NK-92 treated with Interleukin-12 subunit alpha and Interleukin-12 subunit beta, amount 100 ng/mL, for 24 hours (cell line): Measurements from ENCODE around the gene TBC1D16.
"Not testable (repeated sequence)": the region's sequence is repeated elsewhere in the genome, so short reads cannot be mapped to it uniquely, and the experiment has no call there.

Source experiments
- DNase-seq: peaks from one replicate; lab custom pipeline; 2025; lab: John Stamatoyannopoulos, UW

Gene TBC1D16

GRCh38 chr17:80002690-80003490 is 32.8 kb downstream of the TBC1D16 start:
- no peak for DNase-seq

DNA sequence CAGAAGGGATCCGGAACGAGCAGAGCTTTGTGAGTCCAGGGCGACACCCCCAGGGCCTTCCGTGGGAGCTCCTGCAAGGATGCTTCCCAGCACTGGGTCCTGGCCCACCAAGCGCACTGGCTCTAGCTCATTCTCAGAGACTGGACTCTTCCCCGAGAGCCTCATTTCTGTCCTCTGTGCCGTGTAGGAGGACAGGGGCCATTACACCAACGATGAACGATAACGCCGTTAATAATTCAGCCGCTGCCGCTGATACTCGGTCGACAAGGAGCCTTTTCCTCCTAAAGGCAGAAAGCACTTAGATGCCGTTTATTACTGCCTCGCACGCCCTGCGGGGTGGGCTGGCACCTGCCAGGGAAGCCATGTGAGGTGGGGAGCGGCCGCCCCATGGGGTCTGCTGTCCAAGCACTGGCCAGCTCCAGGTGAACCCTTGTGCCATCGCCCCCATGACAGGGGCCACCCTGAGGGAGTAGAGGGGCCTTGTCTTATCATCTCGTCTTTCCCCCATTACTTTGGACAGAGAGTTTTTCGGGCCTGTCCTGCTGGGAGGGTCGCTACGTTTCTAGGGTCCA is 33.5 kb downstream of the TBC1D16 start:
- no peak for DNase-seq

GRCh38 chr17:80000981-80001775 is 34.5 kb downstream of the TBC1D16 start:
- no peak for DNase-seq

DNA sequence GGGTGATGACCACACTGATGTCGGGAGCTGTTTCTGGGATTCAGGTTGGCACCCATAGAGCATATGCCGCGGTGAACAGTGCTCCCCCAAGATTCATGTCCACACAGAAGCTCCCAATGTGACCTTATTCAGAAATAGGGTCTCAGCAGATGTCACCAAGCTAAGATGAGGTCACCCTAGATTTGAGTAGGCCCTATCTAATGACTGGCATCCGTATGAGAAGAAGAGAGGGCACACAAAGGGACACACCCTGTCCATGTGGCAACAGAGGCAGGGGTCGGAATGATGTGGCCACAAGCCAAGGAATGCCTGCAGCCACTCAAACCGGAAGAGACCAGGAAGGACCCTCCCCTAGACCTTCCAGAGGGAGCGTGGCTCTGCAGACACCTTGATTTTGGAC is 35.5 kb downstream of the TBC1D16 start:
- DNase-seq = no peak

DNA sequence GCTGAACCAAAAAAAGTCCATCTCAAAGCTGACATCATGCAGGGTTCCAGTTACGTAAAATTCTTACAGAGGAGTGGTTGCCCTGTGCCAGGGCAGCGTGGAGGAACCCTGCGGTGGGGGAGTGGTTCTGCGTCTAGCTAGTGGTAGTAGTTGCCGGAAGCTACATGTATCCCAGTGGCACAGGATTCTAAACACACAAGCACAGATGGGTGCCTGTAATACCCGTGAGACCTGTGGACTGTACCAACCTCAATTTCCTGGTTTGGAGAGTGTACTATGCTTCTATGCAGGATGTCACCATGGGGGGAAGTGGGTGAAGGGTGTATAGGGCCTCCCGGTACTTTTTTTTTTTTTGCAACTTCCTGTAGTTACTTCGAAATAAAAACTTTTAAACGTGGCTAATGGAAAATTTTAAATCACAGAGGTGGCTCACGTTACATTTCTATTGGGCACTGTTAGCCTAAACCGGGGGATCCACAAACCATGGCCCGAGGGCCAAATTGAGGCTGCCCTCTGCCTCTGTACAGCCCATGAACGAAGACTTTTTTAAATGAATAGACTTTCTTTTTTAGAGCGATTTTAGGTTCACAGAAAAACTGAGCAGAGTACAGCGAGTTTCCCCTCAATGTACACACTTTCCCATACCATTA is 38.5 kb downstream of the TBC1D16 start:
- DNase-seq = peak; percentile 73

DNA sequence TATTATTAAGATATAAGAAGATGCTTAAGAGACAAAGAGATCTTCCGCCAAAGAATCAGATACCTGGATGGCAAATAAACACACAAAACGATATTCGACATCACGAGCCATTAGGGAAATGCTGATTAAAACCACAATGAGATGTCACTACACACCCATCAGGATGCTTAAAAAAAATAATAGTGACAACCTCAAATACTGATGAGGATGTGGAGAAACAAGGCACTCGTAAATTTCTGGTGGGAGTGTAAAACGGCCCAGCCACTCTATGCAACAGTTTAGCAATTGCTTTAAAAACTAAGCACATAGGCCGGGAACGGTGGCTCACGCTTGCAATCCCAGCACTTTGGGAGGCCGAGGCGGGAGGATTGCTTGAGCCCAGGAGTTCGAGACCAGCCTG is 39.4 kb downstream of the TBC1D16 start:
- no peak for DNase-seq

GRCh38 chr17:79995696-79996095 is 40.0 kb downstream of the TBC1D16 start:
- DNase-seq = no peak

GRCh38 chr17:79994602-79995001 is 41.1 kb downstream of the TBC1D16 start:
- no peak for DNase-seq

GRCh38 chr17:79994228-79994569 is 41.5 kb downstream of the TBC1D16 start:
- DNase-seq = not testable (repeated sequence)

GRCh38 chr17:79993390-79994227 is 42.1 kb downstream of the TBC1D16 start:
- DNase-seq = peak; percentile 40

GRCh38 chr17:79992649-79993389 is 42.9 kb downstream of the TBC1D16 start:
- no peak for DNase-seq

DNA sequence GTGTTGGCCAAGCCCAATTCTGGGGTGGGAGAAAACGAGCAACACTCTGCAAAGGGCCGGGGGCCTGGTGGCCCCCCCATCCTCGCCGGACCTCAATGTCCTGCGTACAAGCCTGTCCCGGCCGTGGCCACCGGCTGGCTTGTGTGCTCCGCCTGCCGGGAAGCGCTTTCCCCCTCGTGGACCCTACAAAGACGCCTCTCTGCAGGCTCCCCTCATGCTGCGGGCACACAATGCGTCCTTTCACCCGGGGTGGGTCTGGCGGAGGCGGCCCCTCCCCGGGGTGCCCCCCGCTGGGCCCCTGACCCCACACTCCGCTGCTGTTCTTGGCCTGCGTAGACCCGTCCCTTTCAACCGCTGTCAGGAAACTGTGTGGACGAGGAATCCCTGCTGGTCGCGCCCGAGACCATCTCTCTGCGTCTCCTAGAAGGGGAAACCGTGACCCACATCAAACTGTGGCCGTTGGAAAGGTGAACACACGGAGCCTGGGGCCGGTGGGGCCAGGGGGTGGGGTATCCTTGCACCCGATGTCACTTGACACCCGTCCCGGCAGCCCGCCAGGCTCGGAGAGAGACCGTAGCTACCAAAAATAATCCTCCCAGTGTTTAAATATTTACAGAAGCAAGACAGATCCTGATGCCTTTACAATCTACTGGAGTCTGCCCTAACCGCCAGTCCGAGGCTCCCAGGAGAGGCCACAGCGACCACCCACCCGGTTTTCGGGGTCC is 43.6 kb downstream of the TBC1D16 start:
- DNase-seq = no peak

- no peak for DNase-seq
Measured at GRCh38 chr17:79991140-79991923, 44.3 kb downstream of the TBC1D16 start.

- no peak for DNase-seq
Measured at GRCh38 chr17:79990704-79991103, 45.0 kb downstream of the TBC1D16 start.

DNA sequence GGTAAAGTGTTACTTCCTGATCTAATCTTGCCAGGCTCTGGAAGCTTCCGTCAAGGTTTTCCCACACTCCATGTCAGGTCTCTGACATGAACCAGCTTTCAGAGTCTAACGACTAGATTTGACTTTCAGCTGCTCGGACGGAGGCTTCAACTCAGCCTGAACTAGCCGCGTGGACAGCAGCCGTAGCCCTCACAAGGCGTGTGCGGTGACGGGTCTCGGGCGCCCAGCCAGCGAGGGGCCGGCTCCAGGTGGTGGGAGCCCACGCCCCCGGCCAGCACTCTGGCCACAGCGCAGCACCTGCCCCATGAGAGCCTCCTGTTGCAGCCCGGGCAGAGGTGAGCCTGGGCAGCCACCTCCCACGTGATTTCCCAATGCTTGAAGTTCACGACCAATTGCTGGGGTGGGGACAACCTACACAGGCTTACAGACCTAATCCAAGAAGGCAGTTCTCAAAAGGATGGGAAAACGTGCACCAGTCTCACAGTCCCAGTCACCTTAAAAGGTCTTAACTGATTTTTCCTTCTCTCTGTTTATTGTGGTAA is 45.5 kb downstream of the TBC1D16 start:
- no peak for DNase-seq

DNA sequence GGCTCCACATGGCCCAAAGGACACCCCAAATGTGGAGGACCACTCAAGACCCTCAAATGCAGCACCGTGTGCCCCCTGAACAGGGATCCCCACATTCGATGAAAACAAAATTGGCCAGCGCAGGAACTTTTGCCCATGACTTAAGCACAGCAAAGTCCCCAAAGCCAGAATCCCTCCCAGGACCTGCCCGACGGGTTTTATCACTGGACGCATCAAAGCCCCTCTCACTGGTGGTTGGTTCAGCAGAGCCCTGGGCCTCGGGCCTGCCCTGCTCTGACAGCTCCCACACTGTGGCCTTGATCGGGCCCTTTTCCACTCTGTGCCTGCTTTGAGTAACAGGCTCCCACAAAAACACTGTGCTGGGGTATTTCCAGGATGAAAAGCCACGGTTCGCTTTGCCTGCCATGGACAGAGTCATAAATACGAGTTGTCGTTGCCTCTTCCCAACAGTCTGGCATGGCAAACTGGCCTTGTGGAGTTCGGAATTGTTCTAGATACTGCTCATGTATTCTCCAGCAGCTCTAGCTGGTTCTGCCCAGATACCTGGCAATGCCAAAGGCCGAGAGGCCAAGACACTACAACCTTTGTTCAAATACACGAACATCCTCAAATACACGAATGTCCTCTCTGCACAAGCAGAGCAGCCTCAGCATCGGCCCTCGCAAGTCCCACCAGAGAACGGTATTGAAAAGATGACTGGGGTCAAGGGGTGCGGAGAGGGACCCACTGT is 46.4 kb downstream of the TBC1D16 start:
- no peak for DNase-seq

DNA sequence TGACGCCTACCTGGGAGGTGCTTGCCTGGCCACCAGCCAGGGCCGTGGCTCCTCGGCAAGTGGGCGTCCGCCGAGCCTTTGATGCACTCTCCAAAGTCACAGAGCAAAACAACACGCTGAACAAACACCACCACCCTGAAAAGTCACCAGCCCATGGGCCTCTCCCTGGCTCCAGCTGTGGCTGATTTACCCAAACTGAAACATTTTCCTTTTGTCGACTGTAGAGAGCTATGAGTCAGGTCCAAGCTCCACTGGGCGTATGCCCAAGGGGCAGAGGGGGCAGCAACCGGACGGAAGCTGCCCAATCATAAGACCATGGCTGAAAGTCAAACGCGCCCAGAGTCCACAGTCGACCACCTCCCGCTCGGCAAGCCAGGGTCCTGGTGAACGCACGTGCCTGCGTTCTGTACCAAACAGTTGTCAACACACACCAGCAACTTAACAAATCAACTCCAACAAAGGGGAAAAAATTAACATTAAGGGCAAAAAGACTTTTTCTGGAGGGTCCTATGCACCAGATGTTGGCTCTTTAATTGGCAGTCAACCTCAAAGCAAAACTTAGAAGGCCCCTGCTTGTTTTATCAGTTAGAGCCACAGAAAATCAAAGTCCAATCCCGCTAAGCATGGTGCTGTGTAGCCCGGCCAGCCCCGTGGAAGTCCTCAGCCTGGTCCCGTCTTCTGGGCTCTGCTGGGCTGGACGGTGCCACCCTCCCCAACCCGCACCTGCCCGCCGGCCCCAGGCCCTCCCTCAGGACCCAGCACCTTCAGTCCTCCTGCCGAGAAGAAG is 47.3 kb downstream of the TBC1D16 start:
- no peak for DNase-seq

DNA sequence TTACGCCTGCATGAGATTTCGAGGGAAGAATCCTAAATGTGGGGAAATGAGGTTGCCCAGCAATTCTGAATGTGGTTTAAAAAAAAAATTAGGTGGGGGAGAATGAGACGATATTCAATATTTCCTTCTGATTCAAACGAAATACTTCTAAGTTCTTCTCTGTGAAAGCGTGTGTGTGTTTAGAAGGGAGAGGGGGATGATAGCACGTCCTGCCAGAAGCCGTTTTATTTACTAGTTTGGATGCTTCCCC is 47.8 kb downstream of the TBC1D16 start:
- no peak for DNase-seq
